C4-2B (cell line): ENCODE measurements around the gene PPCS.

Source experiments
- H3K27ac ChIP-seq: fragments of 450-650 bp; 2 replicates; pipeline ENCODE4 v1.5.1; 2017
- CTCF ChIP-seq: fragments of 450-650 bp; conservative IDR thresholded peaks from 2 replicates; pipeline ENCODE4 v1.5.1; 2017; ENCODE audit warnings: mild to moderate bottlenecking
- ZFX ChIP-seq: fragments of 450-650 bp; IDR thresholded peaks from 2 replicates; pipeline ENCODE4 v1.6.1; 2017

The PPCS gene

GRCh38 chr1:42431514-42431913 lies 24.8 kb upstream of the PPCS start:
- H3K27ac ChIP-seq = no peak overlapping the region
- TF ChIP-seq ZFX = no peak
- TF ChIP-seq CTCF = no peak

- TF ChIP-seq CTCF (no peak), ZFX (no peak)
- no peak overlapping the region for H3K27ac ChIP-seq
These were observed 23.6 kb upstream of the PPCS start for GRCh38 chr1:42432714-42433113.

GRCh38 chr1:42433369-42433768 lies 23.0 kb upstream of the PPCS start:
- H3K27ac ChIP-seq = no peak overlapping the region
- TF ChIP-seq CTCF (no peak), ZFX (no peak)

- no peak for TF ChIP-seq CTCF
- no peak for TF ChIP-seq ZFX
- no peak overlapping the region for H3K27ac ChIP-seq
These were observed 22.0 kb upstream of the PPCS start for GRCh38 chr1:42434340-42434739.

GRCh38 chr1:42439940-42440339 lies 16.4 kb upstream of the PPCS start:
- TF ChIP-seq CTCF (no peak), ZFX (no peak)
- H3K27ac ChIP-seq = no peak overlapping the region

GRCh38 chr1:42442662-42443061 lies 13.7 kb upstream of the PPCS start:
- TF ChIP-seq ZFX = no peak
- no peak for TF ChIP-seq CTCF
- H3K27ac ChIP-seq = no peak overlapping the region

- TF ChIP-seq CTCF (no peak), ZFX (no peak)
- H3K27ac ChIP-seq = no peak overlapping the region
These were observed 7.1 kb upstream of the PPCS start for GRCh38 chr1:42449256-42449655.
